Endothelial cell of umbilical vein (primary cell): ENCODE measurements around the gene PYGB. TPM values are rescaled to one million over a fixed set of nuclear protein-coding genes. Genes with fewer than 3 reads are reported as not detected.
A peak's percentile ranks its signal among the peaks of the same experiment; 100 is the strongest.

Experiments used
- BruUV-seq: library from RNA; stranded (reverse); fragments of 400-500 nt; replicated peaks from 2 replicates; lab custom pipeline; 2021; lab: Mats Ljungman, UMichigan
- CTCF ChIA-PET: fragments of 300-600, 350-600 bp; sonication (Branson Sonifier 250); formaldehyde crosslinking; loops from one replicate; lab custom pipeline; 2021; ENCODE audit warnings: antibody characterized with exemption, inconsistent platforms; lab: Charles Lee
- POLR2A ChIA-PET: fragments of 300-600, 350-600 bp; sonication (Branson Sonifier 250); formaldehyde crosslinking; loops from one replicate; lab custom pipeline; 2021; ENCODE audit warnings: antibody characterized with exemption, inconsistent platforms; lab: Charles Lee
- DNase-seq: peaks from one replicate; pipeline ENCODE4 v3.0.0-alpha.2; 2011; ENCODE audit warnings: low read depth, low spot score
- FAIRE-seq: peaks from 2 replicates; lab custom pipeline; 2011; peaks lifted over from hg19 to GRCh38; lab: Jason Lieb, UNC
- H2AFZ ChIP-seq: 2 replicates; pipeline ENCODE4 v1.6.0; 2012; ENCODE audit warnings: low read depth, low read length, control low read depth, inconsistent platforms
- H3K27ac ChIP-seq: 2 replicates; pipeline ENCODE4 v1.5.1; 2011; ENCODE audit warnings: low read depth, mild to moderate bottlenecking, control low read depth, low read length, moderate library complexity; ENCODE audit not compliant: insufficient read depth
- H3K27me3 ChIP-seq, 2 experiments: 2 replicates each; pipeline versions ENCODE4 v1.6.0 to v1.6.1; 2011; ENCODE audit warnings: low read length in 2 of 2, mixed read lengths in 1 of 2; ENCODE audit not compliant: control insufficient read depth in 2 of 2, insufficient read depth in 2 of 2
- H3K36me3 ChIP-seq, 2 experiments: 2 replicates in 1 of 2; 3 replicates in 1 of 2; pipeline ENCODE4 v1.5.1; 2011; ENCODE audit warnings: low read length in 2 of 2, mild to moderate bottlenecking in 1 of 2, moderate library complexity in 1 of 2; ENCODE audit not compliant: control insufficient read depth in 2 of 2, insufficient read depth in 2 of 2; ENCODE audit errors: extremely low read depth in 1 of 2
- H3K4me1 ChIP-seq: 3 replicates; pipeline ENCODE4 v1.5.1; 2011; ENCODE audit warnings: mild to moderate bottlenecking, low read length; ENCODE audit not compliant: control insufficient read depth, insufficient read depth; ENCODE audit errors: extremely low read depth
- H3K4me2 ChIP-seq: 2 replicates; pipeline ENCODE4 v1.6.1; 2011; ENCODE audit warnings: low read length, control low read depth, mixed read lengths; ENCODE audit not compliant: insufficient read depth
- H3K4me3 ChIP-seq, 3 experiments: fragments of 200-600 bp in 1 of 3; sonication (generic), shearing (Covaris generic) in 1 of 3; replicated peaks in 1 of 3; 2 replicates each; pipeline ENCODE4 v1.5.1; 2011 to 2016; ENCODE audit warnings: control low read depth in 3 of 3, low read length in 3 of 3, mild to moderate bottlenecking in 2 of 3, inconsistent platforms in 1 of 3, low read depth in 1 of 3, moderate library complexity in 1 of 3; ENCODE audit not compliant: insufficient read depth in 1 of 3
- H3K79me2 ChIP-seq: 2 replicates; pipeline ENCODE4 v1.6.0; 2012; ENCODE audit warnings: low read length, inconsistent platforms; ENCODE audit not compliant: control insufficient read depth, insufficient read depth
- H3K9ac ChIP-seq: replicated peaks from 2 replicates; pipeline ENCODE3; 2011; ENCODE audit warnings: low read length, control low read depth; ENCODE audit not compliant: insufficient read depth; ENCODE audit errors: extremely low read depth
- H3K9me1 ChIP-seq: replicated peaks from 3 replicates; pipeline ENCODE4 v1.6.0; 2011; ENCODE audit warnings: mild to moderate bottlenecking, low read length; ENCODE audit not compliant: control insufficient read depth, insufficient read depth; ENCODE audit errors: extremely low read depth
- H3K9me3 ChIP-seq: replicated peaks from 2 replicates; pipeline ENCODE4 v1.5.1; 2012; ENCODE audit warnings: low read length, inconsistent platforms; ENCODE audit not compliant: control insufficient read depth, insufficient read depth
- H4K20me1 ChIP-seq: replicated peaks from 2 replicates; pipeline ENCODE3; 2011; ENCODE audit warnings: mild to moderate bottlenecking, low read length; ENCODE audit not compliant: control insufficient read depth, insufficient read depth; ENCODE audit errors: extremely low read depth
- EZH2 ChIP-seq: IDR thresholded peaks from 2 replicates; pipeline ENCODE4 v1.6.1; 2012; ENCODE audit warnings: borderline replicate concordance, low read depth, mild to moderate bottlenecking, moderate library complexity, low read length, inconsistent platforms; ENCODE audit not compliant: severe bottlenecking
- FOS ChIP-seq: IDR thresholded peaks from 2 replicates; pipeline ENCODE4 v1.6.1; 2011; ENCODE audit warnings: mild to moderate bottlenecking, low read length, moderate library complexity, borderline replicate concordance; ENCODE audit not compliant: insufficient read depth
- GATA2 ChIP-seq: IDR thresholded peaks from 2 replicates; pipeline ENCODE4 v1.7.0; 2011; ENCODE audit warnings: low read depth, mild to moderate bottlenecking, moderate library complexity, mixed read lengths, low read length; ENCODE audit not compliant: insufficient read length, insufficient read depth
- JUN ChIP-seq: IDR thresholded peaks from 2 replicates; pipeline ENCODE4 v1.6.1; 2011; ENCODE audit warnings: borderline replicate concordance, low read depth; ENCODE audit not compliant: insufficient read length, insufficient read depth
- MYC ChIP-seq: IDR thresholded peaks from one replicate; pipeline ENCODE4 v1.6.1; 2011; ENCODE audit warnings: mild to moderate bottlenecking, low read depth, low read length
- POLR2A ChIP-seq: IDR thresholded peaks from 2 replicates; pipeline ENCODE4 v1.6.1; 2012; ENCODE audit warnings: low read depth, mild to moderate bottlenecking, control low read depth, low read length
- POLR2AphosphoS5 ChIP-seq: IDR thresholded peaks from 2 replicates; pipeline ENCODE4 v1.6.1; 2012; ENCODE audit warnings: low read depth, mild to moderate bottlenecking, control low read depth, low read length, moderate library complexity; ENCODE audit not compliant: insufficient read depth
- dilution Hi-C: fragments of 300-500 bp; cut with MboI; formaldehyde crosslinking; loops from one replicate; pipeline ENCODE4 v1.15.0; 2019; ENCODE audit warnings: low sequenced_read_pairs; ENCODE audit not compliant: extremely low pct_ligation_motif_present
- intact Hi-C: fragments of 100-400 bp; cut with micrococcal nuclease; formaldehyde crosslinking; loops from one replicate; pipeline ENCODE4 v1.10.0; 2022
- polyA plus RNA-seq, 4 experiments: library from polyadenylated mRNA; depleted of rRNA in 3 of 4; stranded (reverse) in 3 of 4; unstranded in 1 of 4; fragments of >200 nt; gene quantifications; 2 replicates each; pipeline versions ENCODE4 v1.2.1 to v1.2.3, GENCODE V29; 2011 to 2012; ENCODE audit warnings: missing spikeins in 1 of 4
- total RNA-seq: library from RNA; stranded (reverse); gene quantifications from 2 replicates; pipeline ENCODE4 v1.2.3, GENCODE V29; 2021
- TF ChIP-seq, protein P1 (sequence below): IDR thresholded peaks from 2 replicates; pipeline ENCODE4 v1.6.1; 2011; ENCODE audit not compliant: insufficient read depth, insufficient read length
- TF ChIP-seq, protein P2 (sequence below), 2 donors: IDR thresholded peaks; 1 replicate in 1 of 2; 2 replicates in 1 of 2; pipeline ENCODE4 v1.5.1; 2011; ENCODE audit warnings: low read length in 2 of 2, mild to moderate bottlenecking in 2 of 2, moderate library complexity in 2 of 2, control low read depth in 1 of 2, inconsistent platforms in 1 of 2, low read depth in 1 of 2; ENCODE audit not compliant: insufficient read depth in 1 of 2; ENCODE audit errors: extremely low read depth in 1 of 2

The PYGB gene
- total and polyA plus RNA-seq, 2 donors (not counting 3 experiments of a cell fraction or from before 2014, with no cell fraction given): 36.1 to 60.2 TPM

DNA sequence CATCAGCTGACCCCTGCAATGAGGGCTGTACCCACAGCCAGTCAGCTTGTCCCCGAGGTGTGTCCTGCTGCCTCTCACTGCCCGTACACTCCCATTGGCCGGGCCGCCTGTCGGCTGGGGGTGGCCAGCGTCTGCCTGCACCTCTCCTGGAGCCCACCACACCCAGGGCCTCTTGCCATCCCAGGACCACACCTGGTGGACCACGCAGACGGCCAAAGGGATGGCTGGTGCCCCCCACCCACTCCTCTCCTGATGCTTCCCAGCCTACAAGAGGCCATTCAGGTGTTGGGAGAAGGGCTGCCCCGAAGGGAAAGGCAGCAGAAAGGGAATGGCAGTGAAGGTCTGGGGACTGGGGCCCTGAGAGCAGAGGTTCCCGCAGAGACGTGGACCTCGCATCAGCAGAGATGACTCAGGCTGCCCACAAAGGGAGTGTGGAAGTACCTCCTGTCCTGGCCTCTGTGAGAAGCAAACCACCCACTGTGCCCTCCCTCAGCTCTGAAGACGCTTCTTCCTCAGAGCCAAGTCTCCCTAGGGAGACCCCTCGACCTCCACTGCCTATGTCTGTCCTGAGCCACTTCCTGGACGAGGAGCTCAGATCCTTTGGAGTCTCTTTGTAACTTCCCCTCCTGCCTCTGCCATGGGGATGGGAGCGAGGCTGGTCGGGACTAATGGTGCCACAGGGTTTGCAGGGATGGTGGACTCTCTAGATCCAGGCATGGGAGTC, 60.9 kb downstream of the PYGB start:
- no peaks in the 10 kb centered on the region for H3K27me3 ChIP-seq
- TF ChIP-seq, protein P1, sequence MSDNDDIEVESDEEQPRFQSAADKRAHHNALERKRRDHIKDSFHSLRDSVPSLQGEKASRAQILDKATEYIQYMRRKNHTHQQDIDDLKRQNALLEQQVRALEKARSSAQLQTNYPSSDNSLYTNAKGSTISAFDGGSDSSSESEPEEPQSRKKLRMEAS: no peak
- TF ChIP-seq POLR2A (no peak), JUN (no peak), GATA2 (no peak), MYC (no peak), FOS (no peak), EZH2 (no peak), POLR2AphosphoS5 (no peak)
- TF ChIP-seq, protein P2, sequence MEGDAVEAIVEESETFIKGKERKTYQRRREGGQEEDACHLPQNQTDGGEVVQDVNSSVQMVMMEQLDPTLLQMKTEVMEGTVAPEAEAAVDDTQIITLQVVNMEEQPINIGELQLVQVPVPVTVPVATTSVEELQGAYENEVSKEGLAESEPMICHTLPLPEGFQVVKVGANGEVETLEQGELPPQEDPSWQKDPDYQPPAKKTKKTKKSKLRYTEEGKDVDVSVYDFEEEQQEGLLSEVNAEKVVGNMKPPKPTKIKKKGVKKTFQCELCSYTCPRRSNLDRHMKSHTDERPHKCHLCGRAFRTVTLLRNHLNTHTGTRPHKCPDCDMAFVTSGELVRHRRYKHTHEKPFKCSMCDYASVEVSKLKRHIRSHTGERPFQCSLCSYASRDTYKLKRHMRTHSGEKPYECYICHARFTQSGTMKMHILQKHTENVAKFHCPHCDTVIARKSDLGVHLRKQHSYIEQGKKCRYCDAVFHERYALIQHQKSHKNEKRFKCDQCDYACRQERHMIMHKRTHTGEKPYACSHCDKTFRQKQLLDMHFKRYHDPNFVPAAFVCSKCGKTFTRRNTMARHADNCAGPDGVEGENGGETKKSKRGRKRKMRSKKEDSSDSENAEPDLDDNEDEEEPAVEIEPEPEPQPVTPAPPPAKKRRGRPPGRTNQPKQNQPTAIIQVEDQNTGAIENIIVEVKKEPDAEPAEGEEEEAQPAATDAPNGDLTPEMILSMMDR (IDR thresholded peaks at IDR 0.05; ENCODE audit: extremely low read depth in 1 of 2, insufficient read depth in 1 of 2, low read depth in 1 of 2, low read length in 2 of 2): no peak
- no peak overlapping the region for H3K9ac ChIP-seq
- no peaks in the 10 kb centered on the region for H3K79me2 ChIP-seq
- H3K4me2 ChIP-seq: no peak overlapping the region
- peak overlapping the region; percentile 21 for H3K27ac ChIP-seq
- FAIRE-seq: peak; percentile 8
- DNase-seq: no peak
- dilution Hi-C loops (no loop called here), intact Hi-C loops (no loop called here)
- no peaks in the 10 kb centered on the region for H3K36me3 ChIP-seq
- H3K9me3 ChIP-seq: no peaks in the 10 kb centered on the region
- CTCF ChIA-PET: interaction anchor here (1.4 to 3.2 kb wide), 4 partner anchors 9 to 90 kb away, joined by 5 to 26 read pairs (median 5); no protein-coding TSS in a partner anchor
- POLR2A ChIA-PET: no interaction called here
- peaks cover 16% of the 10 kb centered on the region for H3K4me1 ChIP-seq
- no peaks in the 10 kb centered on the region for H3K9me1 ChIP-seq
- H2AFZ ChIP-seq: no peak overlapping the region
- BruUV-seq: no TSS peak
- no peak overlapping the region for H3K4me3 ChIP-seq
- no peaks in the 10 kb centered on the region for H4K20me1 ChIP-seq
